Thyroid gland (tissue), 4 donors: Measurements from ENCODE around the gene VPS33A.

Experiments used
- CTCF ChIP-seq, 6 experiments: fragments of 200-600 bp in 3 of 6; fragments of 450-650 bp in 3 of 6; sonication (generic) in 3 of 6; IDR thresholded peaks; one replicate each; pipeline ENCODE4 v1.5.1; 2016 to 2019; ENCODE audit warnings: antibody characterized with exemption in 6 of 6, mild to moderate bottlenecking in 2 of 6, inconsistent platforms in 1 of 6, moderate library complexity in 1 of 6
- POLR2A ChIP-seq, 2 donors: fragments of 450-650 bp; IDR thresholded peaks; one replicate each; pipeline ENCODE4 v1.6.1; 2017; ENCODE audit warnings: antibody characterized with exemption in 2 of 2, mild to moderate bottlenecking in 2 of 2, moderate library complexity in 1 of 2

GRCh38 chr12:122206976-122207375 is 59.3 kb downstream of the VPS33A start:
- no peak for TF ChIP-seq CTCF (IDR thresholded peaks at IDR 0.05)
- TF ChIP-seq POLR2A (IDR thresholded peaks at IDR 0.05) = no peak
